GM20431 (cell line): Measurements from ENCODE around the gene USP49.

Experiments used
- in situ Hi-C: fragments of 300-500 bp; cut with MseI, MboI; formaldehyde crosslinking; loops from one replicate; pipeline ENCODE4 v1.15.0; 2020; ENCODE audit warnings: low sequenced_read_pairs; ENCODE audit not compliant: unreplicated experiment

Gene USP49

DNA sequence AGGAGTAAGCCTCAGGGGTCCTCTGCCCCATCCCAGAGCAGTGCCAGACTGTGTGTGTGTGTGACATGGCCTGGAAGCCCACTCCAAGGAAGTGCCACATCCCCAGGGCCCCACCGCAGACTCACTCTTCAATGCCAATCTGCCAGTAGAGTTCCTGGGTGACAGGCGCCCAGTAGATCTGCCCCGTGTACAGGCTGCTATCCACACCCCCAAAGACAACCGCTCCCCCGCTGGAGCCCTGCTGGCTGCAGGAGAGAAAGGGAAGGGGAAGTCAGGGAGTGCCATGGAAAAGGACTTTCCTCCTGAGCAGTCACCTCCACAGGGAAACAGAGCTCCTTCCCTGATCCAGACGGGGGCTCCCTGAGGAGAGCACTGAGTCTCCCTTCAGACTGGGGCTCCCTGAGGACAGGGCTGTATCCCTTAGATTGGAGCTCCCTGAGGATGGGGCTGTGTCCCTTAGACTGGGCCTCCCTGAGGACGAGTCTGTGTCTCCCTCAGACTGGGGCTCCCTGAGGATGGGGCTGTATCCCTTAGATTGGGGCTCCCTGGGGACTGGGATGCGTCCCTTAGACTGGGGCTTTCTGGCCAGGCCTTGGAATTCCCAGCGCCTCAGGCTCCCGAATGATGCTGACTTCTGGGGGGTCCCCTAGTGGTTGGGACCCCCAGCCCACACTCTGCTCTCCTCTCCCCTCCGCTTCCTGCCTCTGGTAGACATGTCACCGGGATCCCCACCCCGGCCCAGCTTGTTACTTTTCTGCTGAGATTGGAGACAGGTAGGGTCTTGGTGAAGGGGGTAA, 154.6 kb downstream of the USP49 start:
- in situ Hi-C loops = no loop called here
